Amniotic stem cell (primary cell): ENCODE measurements around the gene GID4.

Experiments
- DNase-seq: peaks from one replicate; lab custom pipeline; 2025; lab: John Stamatoyannopoulos, UW

Gene GID4

GRCh38 chr17:18043491-18043890, 4.3 kb downstream of the GID4 start:
- no peak for DNase-seq

GRCh38 chr17:18044609-18045008, 5.4 kb downstream of the GID4 start:
- no peak for DNase-seq

- no peak for DNase-seq
Measured at GRCh38 chr17:18045691-18046350, 6.6 kb downstream of the GID4 start.

- no peak for DNase-seq
Measured at GRCh38 chr17:18055597-18055996, 16.4 kb downstream of the GID4 start.

GRCh38 chr17:18056214-18056613, 17.0 kb downstream of the GID4 start:
- DNase-seq: no peak

GRCh38 chr17:18059283-18059682, 20.1 kb downstream of the GID4 start:
- DNase-seq: no peak

GRCh38 chr17:18064053-18064452, 24.8 kb downstream of the GID4 start:
- DNase-seq: no peak

GRCh38 chr17:18065546-18065945, 26.3 kb downstream of the GID4 start:
- no peak for DNase-seq

- DNase-seq: no peak
Measured at GRCh38 chr17:18066866-18067265, 27.7 kb downstream of the GID4 start.

- DNase-seq: no peak
Measured at GRCh38 chr17:18069101-18069500, 29.9 kb downstream of the GID4 start.

- peak; percentile 11 for DNase-seq
Measured at GRCh38 chr17:18070861-18071340, 31.7 kb downstream of the GID4 start.

GRCh38 chr17:18071751-18072150, 32.5 kb downstream of the GID4 start:
- no peak for DNase-seq

GRCh38 chr17:18074566-18075272, 35.5 kb downstream of the GID4 start:
- DNase-seq: no peak

GRCh38 chr17:18076936-18077335, 37.7 kb downstream of the GID4 start:
- no peak for DNase-seq

- DNase-seq: no peak
Measured at GRCh38 chr17:18079543-18079942, 40.3 kb downstream of the GID4 start.

GRCh38 chr17:18084256-18084655, 45.0 kb downstream of the GID4 start:
- DNase-seq: no peak

GRCh38 chr17:18087610-18088491, 48.6 kb downstream of the GID4 start, which contains the start of gene DRG2:
DRG2 (plus strand) TSS chr17:18087948; CDS start chr17:18088024, 76 bp downstream.
- DNase-seq: peak; percentile 70

GRCh38 chr17:18089613-18090012, 50.4 kb downstream of the GID4 start:
- no peak for DNase-seq

GRCh38 chr17:18093616-18094408, 54.6 kb downstream of the GID4 start:
- peak; percentile 2 for DNase-seq

GRCh38 chr17:18094409-18094807, 55.2 kb downstream of the GID4 start:
- no peak for DNase-seq

GRCh38 chr17:18099516-18099915, 60.3 kb downstream of the GID4 start:
- no peak for DNase-seq

GRCh38 chr17:18100616-18101015, 61.4 kb downstream of the GID4 start:
- no peak for DNase-seq
